Neuronal stem cell (in vitro differentiated cells): ENCODE data around the gene HDAC4.

Experiments used
- DNase-seq: peaks from one replicate; pipeline ENCODE4 v3.0.0-alpha.2; 2013; ENCODE audit warnings: low spot score
- H2AFZ ChIP-seq: one replicate; pipeline ENCODE4 v1.6.1; 2013; ENCODE audit warnings: mild to moderate bottlenecking, low read length, inconsistent platforms
- H2AK5ac ChIP-seq: 2 replicates; pipeline ENCODE4 v1.6.1; 2013; ENCODE audit warnings: low read depth, mild to moderate bottlenecking, inconsistent platforms, low read length, moderate library complexity, mixed read lengths
- H2BK120ac ChIP-seq: 2 replicates; pipeline ENCODE4 v1.6.1; 2013; ENCODE audit warnings: low read depth, mild to moderate bottlenecking, inconsistent platforms, low read length, moderate library complexity, mixed read lengths
- H2BK12ac ChIP-seq: one replicate; pipeline ENCODE4 v1.6.1; 2013; ENCODE audit warnings: low read length, inconsistent platforms
- H2BK15ac ChIP-seq: 2 replicates; pipeline ENCODE4 v1.6.1; 2013; ENCODE audit warnings: mild to moderate bottlenecking, low read length, inconsistent platforms, mixed read lengths
- H2BK5ac ChIP-seq: one replicate; pipeline ENCODE4 v1.6.1; 2013; ENCODE audit warnings: inconsistent platforms, mild to moderate bottlenecking, low read length, moderate library complexity
- H3K14ac ChIP-seq: one replicate; pipeline ENCODE4 v1.6.1; 2013; ENCODE audit warnings: low read length, inconsistent platforms
- H3K18ac ChIP-seq: 2 replicates; pipeline ENCODE4 v1.6.1; 2013; ENCODE audit warnings: low read length, inconsistent platforms
- H3K23ac ChIP-seq: 2 replicates; pipeline ENCODE4 v1.6.1; 2013; ENCODE audit warnings: low read depth, mild to moderate bottlenecking, mixed read lengths, low read length, inconsistent platforms; ENCODE audit not compliant: poor library complexity
- H3K27ac ChIP-seq: replicated peaks from 3 replicates; pipeline ENCODE4 v1.5.1; 2013; ENCODE audit warnings: low read length, inconsistent platforms
- H3K27me3 ChIP-seq, 3 experiments: 2 replicates each; pipeline ENCODE4 v1.6.1; 2013; ENCODE audit warnings: low read length in 3 of 3, mild to moderate bottlenecking in 2 of 3, inconsistent platforms in 1 of 3, low read depth in 1 of 3, mixed read lengths in 1 of 3, moderate library complexity in 1 of 3; ENCODE audit not compliant: control insufficient read depth in 3 of 3, insufficient read depth in 3 of 3
- H3K36me3 ChIP-seq, 2 donors: replicated peaks in 1 of 2; 2 replicates each; pipeline ENCODE4 v1.6.1; 2013; ENCODE audit warnings: low read length in 2 of 2; ENCODE audit not compliant: control insufficient read depth in 2 of 2, insufficient read depth in 2 of 2
- H3K4ac ChIP-seq: 2 replicates; pipeline ENCODE4 v1.6.1; 2013; ENCODE audit warnings: inconsistent platforms, mild to moderate bottlenecking, low read length, moderate library complexity
- H3K4me1 ChIP-seq, 2 donors: 1 replicate in 1 of 2; 2 replicates in 1 of 2; pipeline ENCODE4 v1.6.1; 2013; ENCODE audit warnings: low read length in 2 of 2, low read depth in 1 of 2; ENCODE audit not compliant: control insufficient read depth in 2 of 2, insufficient read depth in 1 of 2
- H3K4me2 ChIP-seq: one replicate; pipeline ENCODE4 v1.6.1; 2013; ENCODE audit warnings: mild to moderate bottlenecking, low read length, inconsistent platforms; ENCODE audit not compliant: insufficient read depth, poor library complexity, severe bottlenecking
- H3K4me3 ChIP-seq, 2 donors: 2 replicates each; pipeline ENCODE4 v1.5.1; 2013; ENCODE audit warnings: low read length in 2 of 2, mild to moderate bottlenecking in 2 of 2, inconsistent platforms in 1 of 2, moderate library complexity in 1 of 2
- H3K79me1 ChIP-seq: one replicate; pipeline ENCODE4 v1.6.1; 2013; ENCODE audit warnings: low read depth, mild to moderate bottlenecking, inconsistent platforms, low read length, moderate library complexity
- H3K9ac ChIP-seq: one replicate; pipeline ENCODE4 v1.6.1; 2013; ENCODE audit warnings: mild to moderate bottlenecking, low read depth, low read length, inconsistent platforms; ENCODE audit not compliant: poor library complexity
- H3K9me3 ChIP-seq, 2 donors: replicated peaks in 1 of 2; 2 replicates each; pipeline versions ENCODE3 to v1.6.1; 2013; ENCODE audit warnings: low read length in 2 of 2, mild to moderate bottlenecking in 2 of 2, inconsistent platforms in 1 of 2, low read depth in 1 of 2, mixed read lengths in 1 of 2, moderate library complexity in 1 of 2; ENCODE audit not compliant: control insufficient read depth in 2 of 2, insufficient read depth in 1 of 2
- H4K8ac ChIP-seq: one replicate; pipeline ENCODE4 v1.6.1; 2013; ENCODE audit warnings: low read depth, mild to moderate bottlenecking, inconsistent platforms, low read length, moderate library complexity
- H4K91ac ChIP-seq: one replicate; pipeline ENCODE4 v1.6.1; 2013; ENCODE audit warnings: low read length, low read depth, mild to moderate bottlenecking, inconsistent platforms; ENCODE audit not compliant: poor library complexity
- WGBS, 2 donors: extraction: QIAGEN DNeasy Blood & Tissue Kit; methylation state at CpG; one replicate each; pipeline ENCODE4 v1.1.7; 2013; ENCODE audit warnings: missing lambda C conversion rate in 2 of 2, mixed read lengths in 1 of 2; ENCODE audit not compliant: insufficient read length in 2 of 2, insufficient replicate concordance in 1 of 2; ENCODE audit errors: extremely low coverage in 2 of 2; 5-methylcytosine and 5-hydroxymethylcytosine counted together

The HDAC4 gene

GRCh38 chr2:239245872-239246721 is 154.7 kb downstream of the HDAC4 start:
- H3K14ac ChIP-seq, result no peak overlapping the region
- no peak overlapping the region for H2BK12ac ChIP-seq
- no peak overlapping the region for H2BK120ac ChIP-seq
- peaks cover 0 to 6% of the 10 kb centered on the region in 2 donors for H3K9me3 ChIP-seq
- no peak for DNase-seq
- H3K9ac ChIP-seq, result peak overlapping the region; percentile 17
- H3K4me2 ChIP-seq, result no peak overlapping the region
- H3K4ac ChIP-seq, result peak overlapping the region; percentile 85
- H4K8ac ChIP-seq, result no peak overlapping the region
- peak overlapping the region; percentile 43 for H4K91ac ChIP-seq
- H3K27ac ChIP-seq, result no peak overlapping the region
- peak overlapping the region; percentile 59 for H3K23ac ChIP-seq
- H2AFZ ChIP-seq, result no peak overlapping the region
- H3K18ac ChIP-seq, result peak overlapping the region; percentile 86
- peak overlapping the region; percentile 60 for H2AK5ac ChIP-seq
- peaks cover 20 to 23% of the 10 kb centered on the region in 2 donors for H3K4me1 ChIP-seq
- peaks cover 8% of the 10 kb centered on the region for H3K79me1 ChIP-seq
- peak overlapping the region; percentile 69 for H2BK5ac ChIP-seq
- H3K27me3 ChIP-seq, result no peaks in the 10 kb centered on the region
- H3K4me3 ChIP-seq, result no peak overlapping the region
- no CpG with 5 or more reads among the region's 41 CpGs for WGBS, 2 donors
- H2BK15ac ChIP-seq, result no peak overlapping the region
- no peaks in the 10 kb centered on the region for H3K36me3 ChIP-seq

- Histone ChIP-seq H4K91ac (no peak overlapping the region), H3K4ac (no peak overlapping the region), H3K4me2 (no peak overlapping the region), H3K36me3 (no peaks in the 10 kb centered on the region), H3K9me3 (peaks cover 0 to 6% of the 10 kb centered on the region in 2 donors), H3K18ac (no peak overlapping the region), H3K14ac (no peak overlapping the region), H3K9ac (no peak overlapping the region), H2BK15ac (no peak overlapping the region), H4K8ac (no peak overlapping the region), H2AK5ac (no peak overlapping the region), H2BK12ac (no peak overlapping the region), H2AFZ (no peak overlapping the region), H3K4me3 (no peak overlapping the region), H3K27ac (no peak overlapping the region), H3K27me3 (no peaks in the 10 kb centered on the region), H3K4me1 (peaks cover 24 to 25% of the 10 kb centered on the region in 2 donors), H2BK5ac (no peak overlapping the region), H3K23ac (no peak overlapping the region), H3K79me1 (peaks cover 8% of the 10 kb centered on the region), H2BK120ac (no peak overlapping the region)
- WGBS, 2 donors, result no CpG with 5 or more reads among the region's 5 CpGs
- no peak for DNase-seq
Measured at GRCh38 chr2:239245107-239245506, 155.7 kb downstream of the HDAC4 start.

GRCh38 chr2:239244625-239245024 is 156.2 kb downstream of the HDAC4 start:
- H3K9ac ChIP-seq, result no peak overlapping the region
- no peak overlapping the region for H2BK12ac ChIP-seq
- no peak overlapping the region for H3K23ac ChIP-seq
- no peak overlapping the region for H3K18ac ChIP-seq
- no peaks in the 10 kb centered on the region for H3K27me3 ChIP-seq
- H4K8ac ChIP-seq, result no peak overlapping the region
- H3K4me2 ChIP-seq, result no peak overlapping the region
- no peak overlapping the region for H2BK5ac ChIP-seq
- no peak overlapping the region for H2AK5ac ChIP-seq
- no peak overlapping the region for H3K27ac ChIP-seq
- no peak for DNase-seq
- peaks cover 12% of the 10 kb centered on the region for H3K79me1 ChIP-seq
- H3K4me3 ChIP-seq, result no peak overlapping the region
- H3K4ac ChIP-seq, result no peak overlapping the region
- no peaks in the 10 kb centered on the region for H3K36me3 ChIP-seq
- no peak overlapping the region for H2BK15ac ChIP-seq
- H3K4me1 ChIP-seq, result peaks cover 23 to 27% of the 10 kb centered on the region in 2 donors
- no peak overlapping the region for H4K91ac ChIP-seq
- peak overlapping the region; percentile 65 for H2BK120ac ChIP-seq
- peak overlapping the region; percentile 77 for H3K14ac ChIP-seq
- WGBS, 2 donors, result no CpG with 5 or more reads among the region's 5 CpGs
- H3K9me3 ChIP-seq, result peaks cover 0 to 6% of the 10 kb centered on the region in 2 donors
- no peak overlapping the region for H2AFZ ChIP-seq

- no peaks in the 10 kb centered on the region for H3K27me3 ChIP-seq
- no peak for DNase-seq
- H3K4me3 ChIP-seq, result no peak overlapping the region
- no peaks in the 10 kb centered on the region for H3K36me3 ChIP-seq
- no peak overlapping the region for H2BK120ac ChIP-seq
- H3K27ac ChIP-seq, result no peak overlapping the region
- H3K9ac ChIP-seq, result no peak overlapping the region
- no peak overlapping the region for H4K8ac ChIP-seq
- no peak overlapping the region for H2AK5ac ChIP-seq
- H2BK15ac ChIP-seq, result no peak overlapping the region
- no peak overlapping the region for H3K4me2 ChIP-seq
- H3K18ac ChIP-seq, result no peak overlapping the region
- H2BK12ac ChIP-seq, result no peak overlapping the region
- peaks cover 2 to 6% of the 10 kb centered on the region in 2 donors for H3K9me3 ChIP-seq
- no peak overlapping the region for H2AFZ ChIP-seq
- no CpG with 5 or more reads among the region's 1 CpG for WGBS, 2 donors
- no peak overlapping the region for H3K4ac ChIP-seq
- no peak overlapping the region for H4K91ac ChIP-seq
- H3K79me1 ChIP-seq, result peaks cover 11% of the 10 kb centered on the region
- no peak overlapping the region for H3K14ac ChIP-seq
- no peak overlapping the region for H3K23ac ChIP-seq
- H3K4me1 ChIP-seq, result peaks cover 24 to 27% of the 10 kb centered on the region in 2 donors
- no peak overlapping the region for H2BK5ac ChIP-seq
Measured at GRCh38 chr2:239241431-239241960, 159.3 kb downstream of the HDAC4 start.
